ENCODE measurements around the gene ECE2. TPM values are rescaled to one million over a fixed set of nuclear protein-coding genes. Genes with fewer than 3 reads are reported as not detected.

Gene ECE2
- total RNA-seq, 1 experiment from 2014 or later, result not detected

GRCh38 chr3:184240384-184241140 lies 35.3 kb upstream of the ECE2 start:
- no peak for DNase-seq (ENCODE audit: low read depth)

GRCh38 chr3:184241141-184241446 lies 34.7 kb upstream of the ECE2 start:
- no peak for DNase-seq (ENCODE audit: low read depth)

DNA sequence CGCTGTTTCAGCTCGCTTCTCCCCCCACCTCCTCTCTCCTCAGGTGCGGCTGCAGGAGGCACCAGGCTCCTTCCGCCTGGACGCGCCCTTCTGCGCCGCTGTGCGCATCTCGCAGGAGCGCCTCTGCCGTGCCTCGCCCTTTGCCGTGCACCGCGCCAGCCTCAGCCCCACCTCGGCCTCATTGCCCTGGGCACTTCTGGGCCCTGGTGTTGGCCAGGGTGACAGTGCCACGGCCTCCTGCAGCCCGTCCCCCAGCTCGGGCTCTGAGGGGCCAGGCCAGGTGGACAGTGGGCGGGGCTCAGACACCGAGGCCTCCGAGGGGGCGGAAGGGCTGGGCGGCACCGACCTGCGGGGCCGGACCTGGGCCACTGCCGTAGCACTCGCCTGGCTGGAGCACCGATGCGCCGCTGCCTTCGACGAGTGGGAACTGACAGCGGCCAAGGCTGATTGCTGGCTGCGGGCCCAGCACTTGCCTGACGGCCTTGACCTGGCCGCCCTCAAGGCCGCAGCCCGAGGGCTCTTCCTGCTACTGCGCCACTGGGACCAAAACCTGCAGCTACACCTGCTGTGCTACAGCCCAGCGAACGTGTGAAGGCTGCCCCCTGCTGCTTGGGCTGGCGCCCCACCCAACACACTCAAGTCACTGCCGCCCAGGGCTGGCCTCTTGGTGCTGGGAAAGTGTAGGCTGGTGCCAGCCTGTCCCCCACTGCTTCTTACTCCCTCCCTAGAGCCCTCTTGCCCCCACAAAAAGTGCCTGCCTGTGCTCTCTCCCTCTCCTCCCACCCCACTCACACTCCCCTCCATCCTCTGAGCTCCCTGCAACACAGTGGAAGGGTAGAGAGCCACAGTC lies 34.1 kb upstream of the ECE2 start:
- DNase-seq (ENCODE audit: low read depth), result peak; percentile 63

GRCh38 chr3:184242297-184242685 lies 33.5 kb upstream of the ECE2 start:
- no peak for DNase-seq (ENCODE audit: low read depth)

DNA sequence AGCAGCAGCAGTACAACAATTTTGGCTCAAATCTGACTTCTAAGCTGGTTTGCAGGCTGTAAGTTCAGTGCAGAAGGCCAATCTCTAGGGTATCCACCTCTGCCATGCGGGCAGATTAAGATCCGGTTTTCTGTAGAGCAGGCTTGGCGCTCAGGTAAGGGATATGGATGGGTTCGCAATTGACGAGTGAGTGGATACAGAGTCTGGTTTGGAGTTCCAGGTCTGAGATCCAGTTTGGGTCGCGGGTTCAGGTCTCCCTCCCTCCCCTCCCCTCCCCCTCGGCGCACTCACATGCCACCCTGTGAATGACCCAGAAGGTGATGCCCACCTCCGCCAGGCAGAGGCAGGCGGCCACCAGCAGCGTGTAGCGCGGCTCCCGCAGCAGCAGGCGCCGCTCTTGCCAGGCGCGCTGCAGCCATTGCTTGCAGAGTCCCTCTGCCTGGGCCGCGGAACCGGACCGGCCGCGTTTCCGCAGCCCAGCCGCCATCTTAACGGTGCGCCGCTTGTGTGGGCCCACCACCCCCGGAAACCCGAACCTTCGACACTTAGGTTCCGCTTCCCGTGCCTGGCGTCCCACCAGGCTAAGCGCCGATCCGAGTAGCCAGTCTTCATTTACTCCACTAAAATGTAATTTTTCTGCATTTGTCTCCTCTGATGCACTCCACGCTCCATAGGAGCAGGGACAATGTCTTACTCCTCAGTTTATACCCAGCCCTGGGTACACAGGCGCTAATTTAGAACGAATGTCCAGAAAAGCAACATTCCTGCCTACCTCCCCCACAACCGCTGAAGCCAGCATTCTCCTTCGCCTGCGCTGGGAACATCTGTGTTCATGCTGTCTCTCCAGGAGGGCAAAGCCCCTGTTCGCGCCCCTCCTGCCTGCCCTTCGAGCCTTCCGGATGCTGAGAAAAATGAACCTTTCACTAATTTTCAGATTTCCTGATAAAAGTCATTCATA lies 27.1 kb upstream of the ECE2 start, which contains the start of gene ALG3:
TSS of gene ALG3 (minus strand) at position 509 of the 958 bp plus-strand sequence. CDS start at position 487, 22 bp downstream.
- DNase-seq (ENCODE audit: low read depth), result peak; percentile 92

GRCh38 chr3:184249412-184250166 lies 26.2 kb upstream of the ECE2 start, which contains the start of gene EEF1AKMT4:
Gene EEF1AKMT4, plus strand, starts transcription at chr3:184249672. Its CDS starts 23 bp downstream, at chr3:184249695.
- DNase-seq (ENCODE audit: low read depth), result peak; percentile 99

GRCh38 chr3:184250167-184250828 lies 25.5 kb upstream of the ECE2 start:
- DNase-seq (ENCODE audit: low read depth), result peak; percentile 92

DNA sequence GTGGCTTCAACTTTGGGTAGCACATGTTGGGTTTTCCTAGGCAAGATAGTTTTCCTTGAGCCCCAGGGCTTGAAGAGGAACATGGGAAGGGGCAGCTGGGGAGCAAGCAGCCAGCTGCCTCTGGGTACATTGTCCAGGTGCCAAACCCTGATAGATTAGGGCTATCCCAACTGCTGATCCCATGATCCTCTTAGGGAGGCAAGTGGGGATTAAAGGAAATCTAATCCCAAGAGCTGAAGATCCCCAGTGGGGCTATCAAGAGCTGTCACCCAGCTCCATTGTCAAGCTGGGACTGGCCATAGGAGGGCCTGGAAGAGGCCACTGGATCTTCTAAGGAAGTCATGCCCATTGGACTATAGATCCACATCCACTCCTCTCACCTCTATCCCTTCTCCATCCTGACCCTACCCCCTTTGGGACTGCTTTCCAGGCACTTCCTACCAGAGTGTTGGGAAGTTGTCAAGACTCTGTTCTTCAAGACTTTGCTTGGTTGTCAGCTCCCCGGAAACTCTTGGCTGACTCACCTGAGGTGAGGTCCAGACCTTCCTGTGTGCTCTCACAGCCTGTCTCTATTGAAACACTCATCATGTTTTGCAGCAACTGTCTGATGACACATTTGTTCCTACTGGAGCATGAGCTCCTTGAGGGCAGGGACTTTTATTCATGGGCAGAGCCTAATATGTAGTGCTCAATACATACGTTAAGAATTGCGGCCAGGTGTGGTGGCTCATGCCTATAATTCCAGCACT lies 20.4 kb upstream of the ECE2 start:
- DNase-seq (ENCODE audit: low read depth), result no peak

DNA sequence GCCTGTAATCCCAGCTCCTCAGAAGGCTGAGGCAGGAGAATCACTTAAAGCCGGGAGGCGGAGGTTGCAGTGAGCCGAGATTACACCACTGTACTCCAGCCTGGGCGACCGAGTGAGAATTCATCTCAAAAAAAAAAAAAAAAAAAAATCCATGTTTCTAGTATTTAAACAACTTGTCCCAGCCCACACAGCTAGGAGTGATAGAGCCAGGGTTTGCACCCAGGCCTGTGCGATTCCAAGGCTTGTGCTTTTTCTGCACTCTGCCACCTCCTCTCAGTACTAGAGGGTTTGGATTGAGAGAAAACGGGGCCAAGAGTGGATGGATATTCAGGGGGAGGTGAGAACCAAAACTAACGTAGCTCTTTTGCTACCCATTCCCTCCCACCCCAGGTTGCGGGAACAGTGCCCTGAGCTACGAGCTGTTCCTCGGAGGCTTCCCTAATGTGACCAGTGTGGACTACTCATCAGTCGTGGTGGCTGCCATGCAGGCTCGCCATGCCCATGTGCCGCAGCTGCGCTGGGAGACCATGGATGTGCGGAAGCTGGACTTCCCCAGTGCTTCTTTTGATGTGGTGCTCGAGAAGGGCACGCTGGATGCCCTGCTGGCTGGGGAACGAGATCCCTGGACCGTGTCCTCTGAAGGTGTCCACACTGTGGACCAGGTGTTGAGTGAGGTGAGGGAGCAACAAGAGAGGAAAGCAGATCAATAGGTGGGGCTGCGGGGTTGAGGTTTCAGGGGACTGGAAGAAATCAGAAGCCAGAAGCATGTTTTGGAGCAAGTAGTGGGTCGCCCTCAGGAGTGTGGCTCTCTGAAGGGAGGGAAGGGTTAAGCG lies 18.5 kb upstream of the ECE2 start:
- DNase-seq (ENCODE audit: low read depth), result no peak

DNA sequence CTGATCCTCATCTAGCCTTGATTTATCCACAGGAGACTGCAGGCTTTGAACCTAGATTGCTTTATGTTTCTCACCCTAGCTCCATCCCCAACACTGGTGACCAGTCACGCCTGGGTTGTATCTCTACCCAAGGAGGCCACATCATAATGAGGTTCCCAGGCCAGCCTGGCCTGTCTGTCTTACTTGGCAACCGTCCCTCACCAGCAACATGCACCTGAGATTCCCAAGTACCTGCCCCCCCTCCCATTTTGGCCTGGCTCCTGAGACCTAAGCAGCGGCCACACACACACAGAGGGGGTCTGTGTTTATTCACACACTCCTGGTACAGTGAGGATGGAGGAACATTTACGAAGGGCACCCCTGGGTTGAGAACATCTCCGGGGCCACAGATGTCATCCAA lies 16.9 kb upstream of the ECE2 start:
- no peak for DNase-seq (ENCODE audit: low read depth)

GRCh38 chr3:184259396-184259877 lies 16.4 kb upstream of the ECE2 start:
- no peak for DNase-seq (ENCODE audit: low read depth)

- peak; percentile 66 for DNase-seq (ENCODE audit: low read depth)
Observed at GRCh38 chr3:184259878-184260723, 15.7 kb upstream of the ECE2 start.

- peak; percentile 43 for DNase-seq (ENCODE audit: low read depth)
Observed at GRCh38 chr3:184260724-184261269, 15.0 kb upstream of the ECE2 start.

DNA sequence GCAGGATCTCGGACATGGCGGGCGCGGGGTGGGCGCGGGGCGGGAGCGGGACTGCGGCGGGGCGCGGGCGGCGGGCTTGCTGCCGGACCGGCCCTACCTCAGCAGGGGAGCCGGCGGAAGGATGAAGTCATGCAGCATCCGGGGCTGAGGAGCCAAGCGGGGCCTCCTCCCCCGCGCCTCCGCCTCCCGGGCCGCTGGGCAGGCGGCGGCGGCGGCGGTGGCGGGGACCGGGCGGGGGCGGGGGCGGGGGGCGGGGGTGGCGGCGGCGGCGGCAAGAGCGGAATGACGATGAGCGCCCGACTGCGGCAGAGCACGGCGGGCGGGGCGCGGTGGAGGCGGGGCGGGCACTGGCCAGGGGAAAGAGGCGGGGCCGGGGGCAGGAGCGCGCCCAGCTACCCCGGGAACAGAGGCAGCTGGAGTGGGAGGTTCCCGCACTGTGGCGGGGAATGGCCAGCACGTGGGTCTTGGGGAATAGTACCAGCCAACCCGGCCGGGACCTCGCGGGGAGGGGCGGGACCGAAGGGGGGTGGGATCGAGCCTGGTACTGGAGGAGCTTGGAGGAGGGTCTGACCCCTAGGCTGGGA lies 14.5 kb upstream of the ECE2 start, which contains the start of gene CAMK2N2:
TSS of gene CAMK2N2 (minus strand) at position 284 of the 584 bp plus-strand sequence. CDS start at position 16, 268 bp downstream.
- DNase-seq (ENCODE audit: low read depth), result peak; percentile 92

DNA sequence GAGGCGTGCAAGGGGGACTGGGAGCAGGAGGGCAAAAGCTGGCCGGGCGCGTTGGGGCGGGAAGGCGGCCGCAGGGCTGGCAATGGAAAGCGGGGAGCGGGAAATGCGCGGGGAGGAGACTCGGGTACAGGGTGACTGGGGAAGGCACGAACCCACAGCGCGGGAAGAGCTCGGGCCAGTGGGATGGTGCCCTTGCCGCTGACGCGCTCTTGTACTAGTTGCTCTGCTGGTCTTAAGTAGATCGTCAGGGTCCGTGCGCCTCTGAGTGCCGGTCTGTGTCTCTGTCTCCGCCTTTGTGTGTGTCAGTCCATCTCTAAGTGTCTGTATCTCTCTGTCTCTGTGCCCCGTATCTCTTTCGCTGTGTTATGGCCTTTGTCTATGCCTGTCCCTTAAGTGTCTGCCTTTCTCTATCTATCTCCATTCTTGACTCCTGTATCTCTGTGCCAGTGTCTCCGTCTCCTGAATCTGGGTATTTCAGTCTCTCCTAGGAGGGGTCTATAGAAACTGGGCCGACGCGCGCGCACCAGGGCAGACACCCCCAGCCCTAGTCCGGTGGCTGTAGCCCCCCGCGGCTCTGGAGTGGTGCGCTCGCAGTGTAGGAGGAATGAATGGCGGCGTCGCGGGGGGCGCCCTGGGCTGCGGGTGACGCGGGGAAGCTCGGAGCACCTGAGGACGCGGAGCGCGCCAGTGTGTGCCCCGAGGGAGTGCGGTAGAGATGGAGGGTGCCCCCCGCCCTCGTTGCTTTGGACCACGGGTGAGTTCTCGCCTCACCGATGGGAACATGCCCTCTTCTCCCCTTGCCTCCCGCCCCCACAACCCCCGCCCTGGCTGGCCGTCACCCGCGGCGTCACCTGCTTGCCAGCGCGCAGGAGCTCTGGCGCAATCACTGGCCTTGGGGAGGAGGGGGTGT lies 13.7 kb upstream of the ECE2 start:
- DNase-seq (ENCODE audit: low read depth), result peak; percentile 76

GRCh38 chr3:184262764-184263179 lies 13.1 kb upstream of the ECE2 start:
- no peak for DNase-seq (ENCODE audit: low read depth)

Data from Daoy (cell line).